ENCODE measurements around the gene QRSL1. TPM values are rescaled to one million over a fixed set of nuclear protein-coding genes. Genes with fewer than 3 reads are reported as not detected.

Gene QRSL1
- total RNA-seq, 1 donor from 2014 or later: 9.7 TPM

GRCh38 chr6:106599440-106599839 lies 29.9 kb upstream of the QRSL1 start:
- DNase-seq (ENCODE audit: low spot score): no peak
- TF ChIP-seq CTCF (IDR thresholded peaks at IDR 0.05): no peak

GRCh38 chr6:106600329-106600728 lies 29.0 kb upstream of the QRSL1 start:
- Mint-ChIP-seq H3K27me3 (ENCODE audit: low read depth) (no peaks in the 10 kb centered on the region), H3K4me3 (ENCODE audit: unreplicated experiment) (no peak overlapping the region), H3K4me1 (ENCODE audit: low read depth) (peaks cover 3% of the 10 kb centered on the region), H3K36me3 (ENCODE audit: low read depth) (peaks cover 7% of the 10 kb centered on the region), H3K9me3 (ENCODE audit: low read depth) (no peaks in the 10 kb centered on the region), H3K27ac (ENCODE audit: unreplicated experiment) (no peak overlapping the region)
- TF ChIP-seq CTCF (IDR thresholded peaks at IDR 0.05): no peak
- DNase-seq (ENCODE audit: low spot score): no peak

More at GRCh38 chr6:106599440-106599839, 29.9 kb upstream of the QRSL1 start:
- H3K4me1 Mint-ChIP-seq (ENCODE audit: low read depth): peaks cover 3% of the 10 kb centered on the region
- H3K27ac Mint-ChIP-seq (ENCODE audit: unreplicated experiment): no peak overlapping the region
- no peak overlapping the region for H3K4me3 Mint-ChIP-seq (ENCODE audit: unreplicated experiment)
- H3K9me3 Mint-ChIP-seq (ENCODE audit: low read depth): no peaks in the 10 kb centered on the region
- H3K36me3 Mint-ChIP-seq (ENCODE audit: low read depth): peaks cover 7% of the 10 kb centered on the region
- H3K27me3 Mint-ChIP-seq (ENCODE audit: low read depth): no peaks in the 10 kb centered on the region

GRCh38 chr6:106608080-106608668 lies 21.2 kb upstream of the QRSL1 start:
- Mint-ChIP-seq H3K4me1 (ENCODE audit: low read depth) (peaks cover 2% of the 10 kb centered on the region), H3K27ac (ENCODE audit: unreplicated experiment) (no peak overlapping the region), H3K36me3 (ENCODE audit: low read depth) (peaks cover 3% of the 10 kb centered on the region), H3K4me3 (ENCODE audit: unreplicated experiment) (no peak overlapping the region), H3K27me3 (ENCODE audit: low read depth) (no peaks in the 10 kb centered on the region), H3K9me3 (ENCODE audit: low read depth) (peaks cover 2% of the 10 kb centered on the region)
- TF ChIP-seq CTCF (IDR thresholded peaks at IDR 0.05): peak; percentile 75
- DNase-seq (ENCODE audit: low spot score): no peak

GRCh38 chr6:106609699-106610098 lies 19.7 kb upstream of the QRSL1 start:
- no peak for DNase-seq (ENCODE audit: low spot score)
- no peaks in the 10 kb centered on the region for H3K27me3 Mint-ChIP-seq (ENCODE audit: low read depth)
- no peak overlapping the region for H3K27ac Mint-ChIP-seq (ENCODE audit: unreplicated experiment)

GRCh38 chr6:106611030-106611429 lies 18.3 kb upstream of the QRSL1 start:
- H3K27me3 Mint-ChIP-seq (ENCODE audit: low read depth): no peaks in the 10 kb centered on the region
- no peaks in the 10 kb centered on the region for H3K4me1 Mint-ChIP-seq (ENCODE audit: low read depth)

More at GRCh38 chr6:106609699-106610098, 19.7 kb upstream of the QRSL1 start:
- Mint-ChIP-seq H3K4me3 (ENCODE audit: unreplicated experiment) (no peak overlapping the region), H3K9me3 (ENCODE audit: low read depth) (peaks cover 2% of the 10 kb centered on the region), H3K4me1 (ENCODE audit: low read depth) (no peaks in the 10 kb centered on the region), H3K36me3 (ENCODE audit: low read depth) (peaks cover 3% of the 10 kb centered on the region)
- peak; percentile 69 for TF ChIP-seq CTCF (IDR thresholded peaks at IDR 0.05)

More at GRCh38 chr6:106611030-106611429, 18.3 kb upstream of the QRSL1 start:
- no peak for DNase-seq (ENCODE audit: low spot score)
- TF ChIP-seq CTCF (IDR thresholded peaks at IDR 0.05): no peak
- peaks cover 3% of the 10 kb centered on the region for H3K36me3 Mint-ChIP-seq (ENCODE audit: low read depth)
- no peaks in the 10 kb centered on the region for H3K9me3 Mint-ChIP-seq (ENCODE audit: low read depth)
- no peak overlapping the region for H3K4me3 Mint-ChIP-seq (ENCODE audit: unreplicated experiment)
- no peak overlapping the region for H3K27ac Mint-ChIP-seq (ENCODE audit: unreplicated experiment)
